Central memory CD4-positive, alpha-beta T cell (primary cell): ENCODE results near the gene SLC35F1.
"Not testable (repeated sequence)": the region's sequence is repeated elsewhere in the genome, so short reads cannot be mapped to it uniquely, and the experiment has no call there.

Experiments
- DNase-seq: peaks from one replicate; pipeline ENCODE4 v3.0.0; 2022

SLC35F1 gene

GRCh38 chr6:118016532-118016931 is 109.5 kb downstream of the SLC35F1 start:
- DNase-seq: no peak

DNA sequence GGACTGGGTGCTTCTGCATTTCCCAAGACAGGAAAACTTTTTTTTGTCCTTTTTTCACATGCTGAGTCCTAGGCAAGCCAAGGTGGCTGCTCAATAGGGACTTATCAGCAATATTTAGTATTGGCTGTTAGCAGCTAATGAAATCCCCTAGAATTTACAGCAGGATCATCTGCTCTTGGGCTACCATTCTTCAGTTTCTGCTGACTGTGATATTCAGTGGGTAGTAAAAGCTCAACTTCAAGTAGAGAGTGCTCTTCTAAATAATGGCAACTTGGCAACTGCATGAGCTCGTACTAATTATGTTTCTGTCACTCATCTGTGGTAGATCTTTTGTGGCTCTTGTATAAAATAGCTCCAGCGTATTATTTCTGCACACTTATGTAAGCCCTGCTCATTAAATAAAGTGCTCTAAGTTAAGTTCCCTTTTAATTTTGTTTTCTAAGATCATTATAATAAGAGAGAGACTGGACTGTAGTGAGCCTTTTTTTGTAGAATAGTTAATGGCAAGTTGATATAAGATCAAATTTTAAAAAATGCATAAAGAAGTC is 110.3 kb downstream of the SLC35F1 start:
- DNase-seq: no peak

- DNase-seq: no peak
Observed at GRCh38 chr6:118023771-118024170, 116.7 kb downstream of the SLC35F1 start.

DNA sequence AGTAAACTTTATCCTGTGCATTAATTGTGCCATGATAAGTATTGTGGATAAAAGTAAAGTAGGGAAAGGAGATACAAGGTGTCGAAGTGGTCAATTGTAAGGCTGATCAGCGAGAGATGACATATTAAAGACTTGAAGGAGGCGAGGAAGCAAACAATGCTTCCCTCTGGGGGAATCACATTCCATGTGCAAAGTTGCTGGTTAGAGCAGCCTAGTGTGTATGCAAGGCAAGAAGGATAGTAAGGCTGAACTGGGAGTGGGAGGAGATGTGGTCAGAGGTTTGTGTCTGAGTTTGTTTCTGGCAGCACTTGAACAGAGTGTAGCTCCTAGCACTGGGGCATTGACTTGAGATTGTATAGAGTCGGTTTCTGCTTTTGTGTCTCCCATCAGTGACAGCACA is 122.9 kb downstream of the SLC35F1 start:
- no peak for DNase-seq

DNA sequence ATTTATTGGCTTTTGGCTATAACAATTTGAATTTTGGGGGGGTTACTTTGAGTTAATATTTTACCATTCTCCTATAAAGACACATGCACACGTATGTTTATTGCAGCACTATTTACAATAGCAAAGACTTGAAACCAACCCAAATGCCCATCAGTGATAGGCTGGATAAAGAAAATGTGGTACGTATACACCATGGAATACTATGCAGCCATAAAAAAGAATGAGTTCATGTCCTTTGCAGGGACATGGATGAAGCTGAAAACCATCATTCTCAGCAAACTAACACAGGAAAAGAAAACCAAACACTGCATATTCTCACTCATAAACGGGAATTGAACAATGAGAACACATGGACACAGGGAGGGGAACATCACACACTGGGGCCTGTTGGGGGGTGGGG is 130.4 kb downstream of the SLC35F1 start:
- DNase-seq: not testable (repeated sequence)

DNA sequence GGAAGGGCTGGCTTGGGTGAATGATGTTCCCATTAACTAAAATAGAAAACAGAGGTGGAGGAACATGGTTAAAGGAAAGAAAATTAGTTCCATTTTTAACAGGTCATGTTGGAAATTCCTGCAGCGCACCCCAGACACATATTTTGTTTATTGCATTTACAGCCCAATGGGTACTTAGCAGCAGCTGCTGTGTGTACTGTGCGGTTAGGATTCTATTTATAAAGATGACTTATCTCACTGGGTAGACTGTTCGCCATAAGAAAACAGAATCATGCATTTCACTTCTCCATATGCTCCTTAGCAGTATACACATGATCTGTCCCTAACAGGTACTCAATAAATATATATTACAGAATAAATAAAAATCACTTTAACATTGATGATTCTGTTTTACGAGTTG is 135.8 kb downstream of the SLC35F1 start:
- DNase-seq: no peak

DNA sequence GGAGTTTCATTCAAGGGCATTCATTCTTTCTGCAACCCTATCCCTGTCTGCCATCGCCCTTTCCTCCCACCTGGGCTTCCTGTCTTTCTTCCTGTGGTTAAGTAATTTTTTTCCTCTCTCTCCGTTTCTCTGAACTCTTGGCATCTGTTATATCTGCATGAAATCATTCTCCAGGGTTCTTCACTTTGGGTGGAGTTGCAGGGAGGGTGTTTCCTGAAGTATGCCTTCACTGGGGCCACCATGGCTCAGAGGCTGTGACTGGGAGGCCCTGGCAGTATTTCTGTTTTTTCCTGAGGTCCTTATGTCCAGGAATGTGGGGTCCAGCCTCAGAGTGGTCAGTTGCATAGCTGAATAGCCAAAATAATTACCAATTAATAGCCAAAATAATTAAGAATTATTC is 137.2 kb downstream of the SLC35F1 start:
- no peak for DNase-seq

- no peak for DNase-seq
Observed at GRCh38 chr6:118054082-118054481, 147.0 kb downstream of the SLC35F1 start.

GRCh38 chr6:118061666-118062065 is 154.6 kb downstream of the SLC35F1 start:
- DNase-seq: no peak

GRCh38 chr6:118080547-118080946 is 173.5 kb downstream of the SLC35F1 start:
- no peak for DNase-seq

DNA sequence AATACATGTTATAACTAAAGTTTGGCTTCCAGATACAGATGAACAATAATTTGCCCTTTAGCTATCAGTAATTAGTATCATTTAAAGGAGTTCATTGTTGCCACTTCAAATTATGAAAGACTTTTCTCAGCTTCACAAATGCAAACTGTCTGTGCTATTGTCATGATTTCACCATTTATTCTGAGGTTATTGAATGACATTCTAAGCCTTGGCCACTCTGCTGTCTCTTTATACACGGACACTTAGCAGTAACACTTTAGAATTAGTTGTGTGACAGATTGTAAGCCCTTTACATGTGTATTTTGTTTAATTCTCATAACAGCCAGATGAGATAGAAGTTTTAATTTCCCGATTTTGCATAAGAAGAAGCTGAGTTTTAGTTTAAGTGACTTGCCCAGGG is 176.6 kb downstream of the SLC35F1 start:
- DNase-seq: no peak

- no peak for DNase-seq
Observed at GRCh38 chr6:118085665-118086064, 178.6 kb downstream of the SLC35F1 start.

GRCh38 chr6:118086159-118086558 is 179.1 kb downstream of the SLC35F1 start:
- DNase-seq: no peak

- DNase-seq: no peak
Observed at GRCh38 chr6:118092086-118092485, 185.0 kb downstream of the SLC35F1 start.

- no peak for DNase-seq
Observed at GRCh38 chr6:118097576-118097975, 190.5 kb downstream of the SLC35F1 start.

GRCh38 chr6:118100717-118101116 is 193.7 kb downstream of the SLC35F1 start:
- DNase-seq: no peak

DNA sequence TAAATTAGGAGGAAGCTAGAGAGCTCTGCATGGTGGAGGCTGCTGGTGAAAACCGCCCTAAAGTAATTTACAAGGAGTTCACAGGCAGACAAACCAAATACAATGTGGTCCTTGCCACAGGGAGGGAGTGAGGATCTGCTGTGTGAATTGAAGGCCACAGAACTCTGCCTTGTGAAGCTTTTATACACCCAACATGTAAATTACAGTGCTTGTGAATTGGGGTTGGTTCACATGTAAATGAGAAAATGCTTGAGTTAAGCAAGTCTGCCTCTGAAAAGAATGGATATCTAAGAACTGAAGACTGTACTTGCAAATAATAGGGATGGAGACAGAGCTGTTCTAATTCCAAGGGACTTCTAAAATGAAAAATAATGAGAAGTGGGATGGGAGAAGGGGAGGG is 194.2 kb downstream of the SLC35F1 start:
- DNase-seq: no peak

GRCh38 chr6:118101831-118102345 is 194.8 kb downstream of the SLC35F1 start:
- no peak for DNase-seq

- no peak for DNase-seq
Observed at GRCh38 chr6:118102401-118102800, 195.3 kb downstream of the SLC35F1 start.

- DNase-seq: no peak
Observed at GRCh38 chr6:118103381-118104146, 196.5 kb downstream of the SLC35F1 start.

GRCh38 chr6:118122161-118122725 is 215.2 kb downstream of the SLC35F1 start:
- DNase-seq: no peak

DNA sequence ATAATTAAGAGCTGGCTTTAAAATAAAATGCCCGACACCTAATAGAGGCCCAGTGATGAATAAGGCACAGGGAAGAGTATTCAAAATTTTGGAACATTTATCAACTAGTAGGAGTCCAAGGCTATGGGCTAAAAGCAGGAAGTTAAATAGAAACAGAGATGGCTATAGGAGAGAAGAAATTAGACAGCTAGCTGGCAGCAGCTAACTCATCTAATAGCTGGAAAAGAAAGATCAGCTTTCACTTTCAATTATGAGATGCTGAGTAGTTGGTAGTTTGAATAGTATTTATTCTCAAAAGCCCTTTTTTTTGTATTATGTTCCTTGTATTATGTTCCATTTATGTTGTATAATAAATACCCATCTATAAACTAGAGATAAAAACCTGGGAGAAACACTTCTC is 215.7 kb downstream of the SLC35F1 start:
- DNase-seq: no peak

DNA sequence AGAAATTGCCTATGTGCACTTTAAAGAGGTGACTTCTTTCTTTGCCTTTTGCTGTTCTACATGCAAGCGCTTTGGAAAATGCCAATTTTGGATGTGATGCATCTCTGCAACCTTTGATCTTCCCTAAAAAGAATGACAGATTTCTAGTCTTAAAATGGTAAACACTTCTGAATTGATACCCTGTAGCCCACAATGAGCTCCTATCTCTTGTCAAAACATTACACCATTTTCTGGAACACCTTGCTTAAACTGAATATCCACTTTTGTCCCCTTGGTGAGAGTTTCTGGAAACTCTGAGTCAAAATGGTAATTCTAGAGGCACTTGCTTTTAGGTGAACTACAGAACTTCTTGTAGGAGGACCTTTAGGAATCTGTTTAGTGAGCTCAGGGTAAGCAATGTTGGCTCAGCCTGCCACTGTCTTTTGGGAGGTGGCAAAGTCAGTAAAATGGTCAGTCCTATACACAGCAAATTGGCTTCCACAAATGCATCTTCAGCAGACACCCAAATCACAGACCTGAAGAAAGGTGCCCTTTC is 216.5 kb downstream of the SLC35F1 start:
- DNase-seq: no peak

DNA sequence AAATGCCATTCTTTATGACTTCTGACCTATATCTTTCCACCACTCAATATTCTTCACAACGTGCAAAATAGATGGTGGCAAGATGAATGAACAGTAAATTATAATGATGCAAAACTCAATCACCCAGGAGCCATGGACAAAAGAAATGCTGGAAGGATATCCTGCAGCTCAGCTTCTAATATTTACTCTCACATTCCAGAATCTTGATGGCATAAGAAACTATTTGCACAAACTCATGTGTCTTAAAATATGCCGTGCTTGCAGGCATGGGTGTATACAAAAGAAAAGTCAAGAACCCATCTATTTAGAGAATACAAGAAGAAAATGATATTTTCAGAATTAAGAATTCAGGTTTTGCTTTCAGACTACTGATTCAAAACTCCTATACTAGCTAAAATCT is 217.8 kb downstream of the SLC35F1 start:
- no peak for DNase-seq
